D721Med (cell line): Measurements from ENCODE around the gene STIP1.

Source experiments
- DNase-seq: peaks from one replicate; pipeline ENCODE4 v3.0.0; 2011; ENCODE audit warnings: low spot score; ENCODE audit not compliant: insufficient read length
- FAIRE-seq: peaks from 2 replicates; lab custom pipeline; 2011; peaks lifted over from hg19 to GRCh38; lab: Jason Lieb, UNC
- TF ChIP-seq, protein P1 (sequence below): IDR thresholded peaks from 2 replicates; pipeline ENCODE4 v1.5.1; 2012; ENCODE audit warnings: mild to moderate bottlenecking, control low read depth; ENCODE audit not compliant: insufficient read depth; ENCODE audit errors: missing control alignments

STIP1 gene

DNA sequence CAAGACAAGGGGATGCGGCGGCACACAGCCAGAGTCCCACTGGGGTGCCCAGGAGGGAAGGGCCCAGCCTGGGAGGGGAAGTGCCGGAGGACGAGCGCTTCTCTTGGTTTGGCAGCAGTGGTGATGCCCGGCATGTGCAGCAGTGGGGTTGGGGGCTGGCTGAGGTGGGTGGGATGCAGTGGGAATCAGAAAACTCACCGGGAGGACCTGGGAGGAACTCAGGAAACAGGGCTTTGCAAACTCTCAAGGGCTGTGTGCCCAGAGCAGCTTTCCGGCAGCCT lies 23.5 kb downstream of the STIP1 start:
- TF ChIP-seq, protein P1, sequence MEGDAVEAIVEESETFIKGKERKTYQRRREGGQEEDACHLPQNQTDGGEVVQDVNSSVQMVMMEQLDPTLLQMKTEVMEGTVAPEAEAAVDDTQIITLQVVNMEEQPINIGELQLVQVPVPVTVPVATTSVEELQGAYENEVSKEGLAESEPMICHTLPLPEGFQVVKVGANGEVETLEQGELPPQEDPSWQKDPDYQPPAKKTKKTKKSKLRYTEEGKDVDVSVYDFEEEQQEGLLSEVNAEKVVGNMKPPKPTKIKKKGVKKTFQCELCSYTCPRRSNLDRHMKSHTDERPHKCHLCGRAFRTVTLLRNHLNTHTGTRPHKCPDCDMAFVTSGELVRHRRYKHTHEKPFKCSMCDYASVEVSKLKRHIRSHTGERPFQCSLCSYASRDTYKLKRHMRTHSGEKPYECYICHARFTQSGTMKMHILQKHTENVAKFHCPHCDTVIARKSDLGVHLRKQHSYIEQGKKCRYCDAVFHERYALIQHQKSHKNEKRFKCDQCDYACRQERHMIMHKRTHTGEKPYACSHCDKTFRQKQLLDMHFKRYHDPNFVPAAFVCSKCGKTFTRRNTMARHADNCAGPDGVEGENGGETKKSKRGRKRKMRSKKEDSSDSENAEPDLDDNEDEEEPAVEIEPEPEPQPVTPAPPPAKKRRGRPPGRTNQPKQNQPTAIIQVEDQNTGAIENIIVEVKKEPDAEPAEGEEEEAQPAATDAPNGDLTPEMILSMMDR = no peak
- DNase-seq (no peak), FAIRE-seq (no peak)

DNA sequence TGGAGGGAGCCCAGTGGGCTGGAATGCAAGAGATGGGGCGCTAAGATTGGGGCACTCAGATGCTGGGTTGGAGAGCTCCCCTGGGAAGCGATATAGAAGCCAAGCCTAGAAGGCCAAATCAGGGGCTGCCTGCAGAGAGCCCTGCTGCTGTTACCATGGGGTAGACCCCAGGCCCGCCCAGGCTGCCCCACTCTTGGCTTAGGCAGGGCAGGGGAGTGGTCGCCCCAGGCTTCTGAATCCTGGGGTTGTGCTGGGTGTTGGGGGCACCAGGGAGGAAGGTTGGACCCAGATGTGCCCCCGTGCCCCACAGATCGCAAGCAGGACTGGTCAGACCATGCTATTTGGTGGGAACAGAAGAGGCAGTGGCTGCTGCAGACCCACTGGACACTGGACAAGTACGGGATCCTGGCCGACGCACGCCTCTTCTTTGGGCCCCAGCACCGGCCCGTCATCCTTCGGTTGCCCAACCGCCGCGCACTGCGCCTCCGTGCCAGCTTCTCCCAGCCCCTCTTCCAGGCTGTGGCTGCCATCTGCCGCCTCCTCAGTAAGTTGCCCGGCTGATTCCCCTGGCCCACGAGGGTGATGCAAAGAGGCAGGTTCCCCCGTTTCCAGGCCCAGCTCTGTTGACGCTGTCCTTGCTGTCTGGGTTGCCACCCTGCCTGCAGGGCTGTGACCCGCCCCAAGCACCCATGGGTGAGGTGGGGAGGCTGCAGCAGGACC lies 24.5 kb downstream of the STIP1 start:
- TF ChIP-seq, protein P1 = no peak
- no peak for DNase-seq
- no peak for FAIRE-seq

DNA sequence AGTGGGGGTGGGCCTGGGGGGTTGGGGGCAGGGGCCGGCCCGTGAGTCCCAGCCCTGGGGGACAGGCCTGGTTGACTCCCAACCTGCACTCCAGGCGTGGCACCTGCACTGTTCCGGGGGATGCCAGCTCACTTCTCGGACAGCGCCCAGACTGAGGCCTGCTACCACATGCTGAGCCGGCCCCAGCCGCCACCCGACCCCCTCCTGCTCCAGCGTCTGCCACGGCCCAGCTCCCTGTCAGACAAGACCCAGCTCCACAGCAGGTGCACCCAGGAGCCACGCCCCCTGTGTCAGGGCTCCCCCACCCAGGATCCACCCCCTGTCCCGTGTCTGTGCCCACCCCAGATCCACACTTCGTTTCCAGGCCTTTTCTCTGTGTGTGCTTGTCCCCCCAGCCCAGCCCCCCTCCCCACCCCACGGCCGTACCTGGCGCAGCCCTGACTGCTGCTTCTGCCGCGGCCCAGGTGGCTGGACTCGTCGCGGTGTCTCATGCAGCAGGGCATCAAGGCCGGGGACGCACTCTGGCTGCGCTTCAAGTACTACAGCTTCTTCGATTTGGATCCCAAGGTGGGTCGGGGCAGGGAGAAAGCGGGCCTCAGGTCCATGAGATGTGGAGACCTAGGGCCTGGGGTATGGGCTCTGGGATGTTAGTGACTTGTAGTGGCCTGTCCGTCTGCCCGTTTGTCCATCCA lies 25.4 kb downstream of the STIP1 start:
- TF ChIP-seq, protein P1 = no peak
- DNase-seq (no peak), FAIRE-seq (no peak)

DNA sequence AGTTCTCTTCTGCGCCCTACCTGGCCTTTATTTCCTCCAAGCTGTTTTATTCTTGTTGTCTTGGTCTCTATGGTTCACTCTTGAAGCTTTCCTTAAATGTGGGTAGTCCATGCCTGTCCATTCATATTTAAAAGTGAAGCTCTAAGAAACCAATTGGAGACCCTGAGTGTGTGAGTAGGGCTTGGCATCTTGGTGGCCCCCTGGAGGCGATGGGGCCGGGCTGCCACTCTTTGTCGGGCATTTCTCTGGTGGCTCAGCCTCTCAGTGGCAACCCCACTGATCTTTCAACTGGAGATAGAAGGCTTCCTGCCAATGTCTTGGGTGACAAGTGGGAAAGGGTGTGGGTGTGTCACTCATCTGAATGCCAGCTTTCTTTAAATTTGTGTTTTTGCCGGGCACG lies 30.9 kb downstream of the STIP1 start:
- DNase-seq (no peak), FAIRE-seq (no peak)
- TF ChIP-seq, protein P1 = peak; percentile 10

DNA sequence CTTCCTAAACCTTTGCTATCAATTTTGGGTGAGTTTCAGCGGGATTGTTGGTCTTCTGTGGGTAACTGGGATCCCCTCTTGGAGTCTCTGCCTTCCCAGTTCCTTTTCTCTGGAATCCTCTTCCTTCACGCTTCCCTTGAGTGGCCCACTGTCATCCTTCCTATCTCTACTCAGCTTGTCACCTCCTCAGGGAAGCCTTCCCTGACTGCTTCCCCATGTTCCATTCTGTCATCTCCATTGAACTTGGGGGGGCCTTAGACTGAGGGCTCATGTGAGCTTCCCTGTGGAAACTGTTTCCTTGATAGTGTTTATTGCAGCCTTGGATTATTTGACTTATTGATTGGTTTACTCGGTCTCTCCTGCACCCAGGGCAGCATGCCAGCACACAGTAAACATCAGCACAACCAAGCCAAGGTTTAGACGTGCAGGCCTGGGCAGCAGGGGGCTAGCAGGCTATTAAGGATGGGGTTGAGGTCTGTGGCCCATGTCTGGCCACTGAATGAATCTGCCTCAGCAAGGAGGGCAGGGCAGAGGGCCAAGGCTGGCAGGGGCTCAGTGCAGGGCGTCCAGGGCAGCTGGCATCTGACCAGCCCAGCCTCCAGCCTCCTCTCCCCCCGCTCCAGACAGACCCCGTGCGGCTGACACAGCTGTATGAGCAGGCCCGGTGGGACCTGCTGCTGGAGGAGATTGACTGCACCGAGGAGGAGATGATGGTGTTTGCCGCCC lies 32.8 kb downstream of the STIP1 start:
- TF ChIP-seq, protein P1 = no peak
- no peak for DNase-seq
- FAIRE-seq = no peak

DNA sequence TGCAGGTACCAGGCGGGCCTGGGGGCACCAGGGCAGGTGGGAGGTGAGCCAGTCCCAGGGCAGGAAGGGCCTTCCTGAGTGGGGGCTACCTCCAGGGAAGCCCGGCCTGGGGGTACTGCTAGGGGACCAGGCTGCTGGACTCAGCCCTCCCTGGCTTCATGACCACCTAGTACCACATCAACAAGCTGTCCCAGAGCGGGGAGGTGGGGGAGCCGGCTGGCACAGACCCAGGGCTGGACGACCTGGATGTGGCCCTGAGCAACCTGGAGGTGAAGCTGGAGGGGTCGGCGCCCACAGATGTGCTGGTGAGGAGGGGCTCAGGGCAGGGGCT lies 33.3 kb downstream of the STIP1 start:
- DNase-seq (no peak), FAIRE-seq (no peak)
- TF ChIP-seq, protein P1 = no peak

DNA sequence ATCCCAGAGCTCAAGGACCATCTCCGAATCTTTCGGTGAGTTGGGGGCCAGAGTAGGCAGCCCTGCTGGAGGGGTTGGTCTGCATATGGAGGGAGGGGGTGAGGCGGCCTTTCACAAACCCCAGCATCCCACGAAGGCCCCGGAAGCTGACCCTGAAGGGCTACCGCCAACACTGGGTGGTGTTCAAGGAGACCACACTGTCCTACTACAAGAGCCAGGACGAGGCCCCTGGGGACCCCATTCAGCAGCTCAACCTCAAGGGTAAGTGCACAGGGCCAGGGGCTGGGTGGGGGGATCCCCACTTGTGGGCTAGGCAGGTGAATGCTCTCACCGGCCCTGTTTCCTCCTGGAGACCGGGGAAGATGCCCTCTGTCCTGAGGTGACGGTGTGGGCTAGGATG lies 33.8 kb downstream of the STIP1 start:
- no peak for DNase-seq
- no peak for FAIRE-seq
- TF ChIP-seq, protein P1 = no peak
